PC-9 (cell line): ENCODE measurements around the gene PEX26.

Experiments
- CTCF ChIP-seq: fragments of 200-600 bp; sonication (generic); conservative IDR thresholded peaks from 2 replicates; pipeline ENCODE4 v1.6.1; 2017; ENCODE audit warnings: mixed run types, antibody characterized with exemption, mild to moderate bottlenecking, moderate library complexity
- EZH2 ChIP-seq: fragments of 200-600 bp; sonication (generic); IDR thresholded peaks from 2 replicates; pipeline ENCODE4 v1.8.0; 2017; ENCODE audit warnings: antibody characterized with exemption, low read depth

- TF ChIP-seq CTCF (no peak), EZH2 (no peak)
Measured at GRCh38 chr22:18044548-18045271, 33.1 kb upstream of the PEX26 start.
